Right renal pelvis (tissue), 4 donors: ENCODE measurements around the gene ATP11A. TPM values are rescaled to one million over a fixed set of nuclear protein-coding genes. Genes with fewer than 3 reads are reported as not detected.

Experiments used
- DNase-seq, 4 donors: peaks; one replicate each; pipeline ENCODE4 v3.0.0-alpha.2; 2013; ENCODE audit warnings: low read depth in 4 of 4, low spot score in 3 of 4, missing footprints in 1 of 4
- polyA plus RNA-seq, 4 donors: library from polyadenylated mRNA; unstranded; fragments of 120-200 nt; gene quantifications; one replicate each; pipeline ENCODE4 v1.2.1, GENCODE V29; 2013; ENCODE audit not compliant: insufficient read length in 4 of 4

ATP11A gene
- polyA plus RNA-seq, 4 donors = 47.2 to 53.3 (median 48.0) TPM

DNA sequence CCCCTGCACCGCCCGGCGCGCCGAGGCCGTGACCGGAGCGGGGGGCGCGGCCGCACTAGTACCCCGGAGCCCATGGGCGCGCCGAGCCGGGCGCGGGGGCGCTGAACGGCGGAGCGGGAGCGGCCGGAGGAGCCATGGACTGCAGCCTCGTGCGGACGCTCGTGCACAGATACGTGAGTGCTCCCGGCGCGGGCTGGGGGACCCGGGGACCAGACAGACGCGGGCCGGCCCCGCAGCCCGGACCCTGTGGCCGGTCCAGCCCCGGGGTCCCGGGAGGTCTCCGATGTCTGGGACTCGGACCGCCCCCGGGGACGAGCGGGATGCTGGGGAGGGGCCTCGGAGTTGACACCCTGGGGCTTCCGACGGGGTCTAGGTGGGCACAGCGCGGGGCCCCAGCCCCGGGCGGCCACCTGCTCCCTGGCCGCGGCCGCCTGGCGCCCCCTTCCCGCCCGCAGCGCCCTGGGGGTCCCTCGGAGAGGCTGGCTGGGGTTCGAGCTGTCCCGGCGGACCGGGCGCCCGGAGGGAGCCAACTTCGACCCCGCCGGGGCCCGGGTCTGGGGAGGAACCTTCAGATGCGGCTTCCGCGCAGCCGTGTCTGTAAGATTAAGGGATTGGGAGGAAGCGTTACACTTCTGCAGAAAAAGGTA, 568 bp downstream of the ATP11A start:
- DNase-seq = no peak

DNA sequence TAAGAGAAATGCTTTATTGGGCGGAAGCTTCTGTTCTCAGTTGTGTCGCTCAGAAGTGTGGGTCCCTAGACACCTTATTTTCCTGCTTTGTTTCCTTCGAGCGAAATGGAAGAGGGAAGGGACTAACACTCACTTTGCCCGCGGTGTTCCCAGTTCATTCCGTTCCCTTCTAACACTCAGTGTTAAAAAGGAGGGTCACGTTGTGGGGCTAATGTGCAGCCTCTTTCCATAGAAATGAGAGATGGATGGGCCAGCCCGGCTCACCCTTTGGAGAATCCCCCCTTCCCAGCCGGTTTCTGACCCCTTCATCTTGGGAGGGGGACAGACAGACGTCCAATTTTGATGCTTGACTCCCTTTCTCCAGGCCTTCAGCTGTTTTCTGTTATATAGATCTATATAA, 2.3 kb downstream of the ATP11A start:
- no peak for DNase-seq

DNA sequence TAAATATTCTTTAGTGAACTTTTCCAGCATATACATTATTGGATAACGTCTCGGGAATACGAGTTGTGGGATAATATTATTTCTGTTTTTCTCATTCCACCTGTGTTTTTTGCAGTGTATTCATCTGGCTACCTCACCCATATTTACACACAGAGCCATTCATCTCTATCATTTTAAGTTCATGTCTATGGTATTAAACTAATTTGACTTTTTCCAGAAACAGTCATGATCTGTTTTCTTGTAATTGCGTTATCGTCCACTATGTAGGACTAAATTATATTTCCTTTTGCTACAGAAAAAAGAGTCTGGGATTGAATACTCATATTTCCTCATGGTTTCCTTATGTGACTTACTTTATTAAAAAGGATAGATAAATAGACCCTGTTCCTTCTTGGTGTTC, 2.7 kb downstream of the ATP11A start:
- no peak for DNase-seq

DNA sequence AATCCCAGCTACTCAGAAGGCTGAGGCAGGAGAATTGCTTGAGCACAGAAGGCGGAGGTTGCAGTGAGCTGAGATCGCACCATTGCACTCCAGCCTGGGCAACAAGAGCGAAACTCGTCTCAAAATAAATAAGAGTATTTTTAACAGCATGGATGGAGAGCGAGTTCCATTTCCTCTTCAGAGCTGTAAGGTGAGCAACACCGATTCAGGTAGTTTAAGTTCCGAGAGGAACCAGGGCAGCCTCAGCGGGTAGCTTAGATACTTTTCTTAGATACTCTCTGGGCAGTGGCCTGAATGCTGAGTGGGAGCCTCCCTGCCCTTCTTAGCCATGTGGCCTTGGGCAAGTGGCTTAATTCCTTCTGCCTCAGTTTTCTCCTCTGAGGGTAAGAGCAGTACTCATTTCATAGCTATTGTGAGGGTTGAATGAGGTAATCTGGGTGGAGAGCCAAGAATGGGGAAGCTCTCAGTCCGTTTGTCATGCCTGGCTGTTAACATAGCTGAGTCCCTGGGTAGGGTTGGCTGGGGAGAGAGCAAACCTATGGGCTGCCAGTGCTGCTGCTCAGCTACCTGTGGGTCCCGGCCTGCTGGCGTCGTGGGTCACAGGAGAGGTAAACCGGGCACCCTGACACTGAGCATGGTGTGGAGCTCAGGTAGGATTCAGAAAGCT, 4.1 kb downstream of the ATP11A start:
- DNase-seq = no peak

- no peak for DNase-seq
These were observed 5.3 kb downstream of the ATP11A start for GRCh38 chr13:112695121-112695520.

DNA sequence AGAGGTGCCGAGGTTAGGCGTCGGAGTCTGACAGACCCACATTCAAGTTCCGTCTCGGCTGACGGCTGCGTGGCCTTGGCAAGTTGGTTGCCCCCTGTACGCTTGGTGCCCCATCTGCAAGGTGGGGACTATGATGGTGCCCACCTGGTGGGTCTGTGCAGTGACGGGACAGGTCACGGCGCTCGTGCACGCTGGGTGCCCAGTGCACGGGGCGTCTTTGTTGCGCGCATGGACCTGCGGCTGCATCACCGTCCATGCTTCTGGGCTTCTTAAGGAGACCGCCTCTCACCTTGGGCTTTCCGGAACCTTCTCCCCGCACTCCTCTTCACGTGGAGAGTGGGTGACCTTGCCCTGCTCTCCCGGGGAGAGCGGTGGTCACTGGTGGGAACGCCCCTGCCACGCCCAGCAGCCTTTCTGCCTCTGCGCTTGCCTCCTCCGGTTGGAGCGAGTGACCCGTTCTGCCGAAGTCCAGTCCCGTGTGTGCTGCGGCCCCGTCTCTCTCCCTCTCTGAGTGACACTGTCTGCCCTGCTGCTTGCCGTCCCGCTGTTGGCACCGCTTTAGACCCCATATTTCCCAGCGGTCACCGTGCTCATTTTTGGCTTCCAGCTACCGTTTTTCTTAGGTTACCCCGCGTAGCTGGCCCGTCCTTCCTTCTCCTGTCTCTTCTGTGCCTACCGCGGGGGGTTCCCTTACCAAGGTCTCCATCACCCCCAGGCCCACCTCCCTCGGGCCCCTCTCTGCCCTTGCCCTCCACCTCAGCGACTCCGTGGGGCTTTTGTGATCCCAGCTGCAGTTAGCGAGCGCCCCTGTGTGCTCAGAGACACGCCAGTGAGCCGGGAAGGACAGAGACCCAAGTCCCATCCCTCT, 6.4 kb downstream of the ATP11A start:
- DNase-seq = no peak

- no peak for DNase-seq
These were observed 7.1 kb downstream of the ATP11A start for GRCh38 chr13:112696869-112697465.

DNA sequence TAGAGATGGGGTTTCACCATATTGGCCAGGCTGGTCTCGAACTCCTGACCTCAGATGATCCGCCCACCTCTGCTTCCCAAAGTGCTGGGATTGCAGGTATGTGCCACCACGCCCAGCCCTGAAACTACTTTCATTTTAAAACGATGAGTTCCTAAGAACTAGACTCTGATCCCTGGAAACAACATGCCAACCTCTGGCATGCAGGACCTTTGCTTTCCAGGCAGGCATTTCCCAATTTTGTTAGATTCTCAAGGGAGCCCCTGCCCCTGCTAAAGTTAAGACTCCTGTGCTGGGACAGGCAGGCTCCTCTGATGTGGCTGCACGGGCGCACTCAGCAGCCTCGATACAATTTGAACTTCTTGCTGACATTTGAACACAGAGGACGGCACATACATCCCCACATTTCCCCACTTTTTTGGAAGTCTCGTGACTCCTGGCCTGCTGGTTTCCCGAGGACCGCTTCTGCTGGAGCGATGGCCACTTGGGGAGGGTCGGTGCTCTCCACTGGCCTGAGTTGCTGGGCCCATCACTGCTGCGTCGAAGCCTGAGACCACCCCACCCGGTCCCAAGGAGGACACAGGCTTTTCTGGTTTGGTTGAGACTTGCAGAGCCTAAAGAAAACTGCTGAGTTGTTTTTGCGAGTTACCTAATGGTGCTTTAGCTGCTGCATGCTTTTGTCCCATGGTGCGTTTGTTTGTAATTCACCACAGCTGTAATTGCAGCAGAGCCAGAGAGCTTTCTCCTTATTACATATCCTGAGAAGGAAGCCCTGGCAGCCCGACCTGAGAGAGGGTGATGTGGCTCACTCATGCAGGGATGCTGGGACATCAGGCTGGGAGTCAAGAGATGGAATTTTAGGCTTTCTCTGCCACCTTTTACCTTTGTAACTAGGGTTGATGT, 8.2 kb downstream of the ATP11A start:
- DNase-seq = no peak

GRCh38 chr13:112699322-112699918, 9.6 kb downstream of the ATP11A start:
- no peak for DNase-seq

DNA sequence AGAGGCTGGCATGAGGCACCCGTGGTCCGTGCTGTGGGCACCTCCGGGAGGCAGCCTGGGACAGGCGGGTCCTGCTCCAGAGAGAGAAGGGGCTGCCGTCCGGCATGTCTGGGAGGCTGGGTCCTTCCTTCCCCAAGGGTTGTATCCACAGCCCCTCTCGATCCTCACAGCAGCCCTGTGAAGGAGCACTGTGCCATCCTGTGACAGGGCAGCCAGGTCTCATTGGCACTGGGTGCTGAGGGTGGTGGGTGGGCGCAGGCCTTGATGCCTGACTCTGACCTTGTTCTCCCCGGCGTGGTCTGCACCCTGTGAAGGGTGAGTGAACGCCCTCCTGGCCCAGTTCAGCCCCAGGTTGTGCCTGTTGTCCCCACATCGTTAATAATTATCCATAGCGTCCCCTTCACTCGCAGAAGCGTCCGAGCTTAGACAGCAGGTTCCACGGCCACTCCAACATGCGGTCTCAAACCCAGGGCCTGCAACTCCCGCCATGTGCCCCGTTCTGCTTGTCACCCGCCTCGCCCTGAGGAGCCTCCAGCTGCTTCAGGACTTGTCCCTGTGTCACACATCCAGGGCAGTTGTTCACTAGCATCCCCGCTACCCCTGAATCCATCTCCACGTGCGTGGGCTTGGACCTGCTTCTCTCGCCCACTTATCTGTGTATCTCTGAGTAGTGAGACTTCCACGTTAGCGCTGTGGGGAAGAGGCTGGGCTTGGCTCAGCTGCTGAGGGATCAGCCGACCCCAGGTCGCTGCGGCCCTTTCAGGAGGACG, 10.6 kb downstream of the ATP11A start:
- no peak for DNase-seq

DNA sequence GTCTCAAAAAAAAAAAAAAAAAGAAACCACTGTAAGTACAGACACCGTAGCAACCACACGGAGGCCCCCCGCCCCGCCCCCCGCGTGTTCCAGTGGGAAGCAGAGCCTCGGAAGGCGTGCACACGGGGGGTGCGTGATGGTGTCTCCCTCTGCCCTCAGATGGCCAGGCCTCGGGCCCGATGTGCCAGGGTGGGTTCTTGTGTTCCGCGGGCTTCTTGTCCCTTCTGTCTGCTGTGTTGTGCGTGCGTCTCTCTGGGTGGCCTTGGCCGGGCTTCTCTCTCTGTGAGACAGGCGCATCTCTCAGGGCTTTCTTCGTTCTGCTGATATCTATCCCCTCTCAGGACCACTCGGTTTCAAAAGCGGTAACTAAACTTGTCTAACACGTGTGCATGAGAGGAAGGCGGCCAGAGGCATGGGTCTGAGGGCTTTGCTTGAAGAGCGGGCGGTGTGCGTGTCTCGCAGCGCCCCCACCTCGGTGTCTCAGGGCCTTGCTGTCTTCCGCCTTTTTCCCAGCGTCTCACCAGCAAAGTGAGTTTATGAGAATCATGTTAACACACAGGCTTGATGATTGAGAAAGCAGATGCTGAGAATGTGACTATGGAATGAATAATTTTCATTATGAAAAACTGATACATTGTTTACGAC, 12.6 kb downstream of the ATP11A start:
- DNase-seq = no peak

DNA sequence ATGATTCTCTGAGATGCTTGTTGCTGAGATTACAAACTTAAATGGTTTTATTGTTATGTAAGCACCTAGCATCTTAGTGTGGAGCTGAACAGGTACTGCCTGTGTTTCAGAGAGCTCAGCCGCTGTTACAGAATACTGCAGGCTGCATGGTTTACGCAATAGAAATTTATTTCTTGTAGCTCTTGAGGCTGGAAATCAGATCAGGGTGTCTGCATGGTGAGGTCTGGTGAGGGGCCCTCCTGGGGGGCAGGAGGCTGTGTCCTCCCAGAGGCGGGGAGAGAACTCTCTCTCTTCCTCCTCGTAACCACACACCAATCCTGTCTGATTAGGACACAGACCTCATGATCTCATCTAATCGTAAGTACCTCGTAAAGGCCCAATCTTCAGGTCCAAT, 13.1 kb downstream of the ATP11A start:
- no peak for DNase-seq

- DNase-seq = no peak
These were observed 13.8 kb downstream of the ATP11A start for GRCh38 chr13:112703449-112704284.

GRCh38 chr13:112704308-112705145, 14.7 kb downstream of the ATP11A start:
- DNase-seq = no peak

GRCh38 chr13:112705286-112705685, 15.4 kb downstream of the ATP11A start:
- DNase-seq = no peak

- DNase-seq = no peak
These were observed 16.3 kb downstream of the ATP11A start for GRCh38 chr13:112706171-112706570.
